Mesendoderm (in vitro differentiated cells): ENCODE measurements around the gene FSTL5.
A peak's percentile ranks its signal among the peaks of the same experiment; 100 is the strongest.

Source experiments
- DNase-seq: peaks from one replicate; pipeline ENCODE4 v3.0.0; 2013
- H2AK5ac ChIP-seq: 2 replicates; pipeline ENCODE4 v1.6.1; 2013; ENCODE audit warnings: low read length, inconsistent platforms
- H2BK120ac ChIP-seq: 2 replicates; pipeline ENCODE4 v1.6.1; 2013; ENCODE audit warnings: low read depth, mild to moderate bottlenecking, low read length, moderate library complexity, mixed read lengths
- H2BK15ac ChIP-seq: replicated peaks from 2 replicates; pipeline ENCODE4 v1.6.1; 2013; ENCODE audit warnings: low read depth, mild to moderate bottlenecking, moderate library complexity
- H2BK5ac ChIP-seq: 2 replicates; pipeline ENCODE4 v1.6.1; 2013; ENCODE audit warnings: low read length, inconsistent platforms
- H3K18ac ChIP-seq: 2 replicates; pipeline ENCODE4 v1.6.1; 2013; ENCODE audit warnings: mild to moderate bottlenecking, low read length, mixed read lengths
- H3K23ac ChIP-seq: one replicate; pipeline ENCODE4 v1.6.1; 2013; ENCODE audit warnings: low read length
- H3K27ac ChIP-seq: 2 replicates; pipeline ENCODE4 v1.5.1; 2013; ENCODE audit warnings: low read depth, mild to moderate bottlenecking, inconsistent platforms, low read length, moderate library complexity
- H3K27me3 ChIP-seq: 2 replicates; pipeline ENCODE4 v1.6.1; 2013; ENCODE audit warnings: low read length, control low read depth, mild to moderate bottlenecking, inconsistent platforms; ENCODE audit not compliant: insufficient read depth, poor library complexity
- H3K36me3 ChIP-seq: 2 replicates; pipeline ENCODE4 v1.6.1; 2013; ENCODE audit warnings: low read length, inconsistent platforms; ENCODE audit not compliant: control insufficient read depth, insufficient read depth
- H3K4ac ChIP-seq: one replicate; pipeline ENCODE4 v1.6.1; 2013; ENCODE audit warnings: low read depth, mild to moderate bottlenecking, low read length, moderate library complexity
- H3K4me1 ChIP-seq: 2 replicates; pipeline ENCODE4 v1.6.1; 2013; ENCODE audit warnings: low read depth, low read length, inconsistent platforms; ENCODE audit not compliant: control insufficient read depth
- H3K4me2 ChIP-seq: 2 replicates; pipeline ENCODE4 v1.6.1; 2013; ENCODE audit warnings: low read length
- H3K4me3 ChIP-seq: 2 replicates; pipeline ENCODE4 v1.5.1; 2013; ENCODE audit warnings: mild to moderate bottlenecking, low read length
- H3K56ac ChIP-seq: one replicate; pipeline ENCODE4 v1.6.1; 2013; ENCODE audit warnings: low read length
- H3K79me1 ChIP-seq: 2 replicates; pipeline ENCODE4 v1.6.1; 2013; ENCODE audit warnings: low read length, inconsistent platforms
- H3K79me2 ChIP-seq: 2 replicates; pipeline ENCODE4 v1.6.1; 2013; ENCODE audit warnings: mild to moderate bottlenecking, low read length; ENCODE audit not compliant: control insufficient read depth, insufficient read depth
- H3K9ac ChIP-seq: 2 replicates; pipeline ENCODE4 v1.6.1; 2013; ENCODE audit warnings: low read length, inconsistent platforms
- H4K5ac ChIP-seq: one replicate; pipeline ENCODE4 v1.6.1; 2013; ENCODE audit warnings: low read length
- H4K8ac ChIP-seq: one replicate; pipeline ENCODE4 v1.6.1; 2013; ENCODE audit warnings: low read depth, mild to moderate bottlenecking, control low read depth, low read length, moderate library complexity
- WGBS: extraction: QIAGEN DNeasy Blood & Tissue Kit; methylation state at CpG from one replicate; pipeline ENCODE4 v1.1.7; 2013; ENCODE audit warnings: low lambda C conversion rate, missing lambda C conversion rate; ENCODE audit not compliant: insufficient coverage; ENCODE audit errors: extremely low coverage; 5-methylcytosine and 5-hydroxymethylcytosine counted together

The FSTL5 gene

DNA sequence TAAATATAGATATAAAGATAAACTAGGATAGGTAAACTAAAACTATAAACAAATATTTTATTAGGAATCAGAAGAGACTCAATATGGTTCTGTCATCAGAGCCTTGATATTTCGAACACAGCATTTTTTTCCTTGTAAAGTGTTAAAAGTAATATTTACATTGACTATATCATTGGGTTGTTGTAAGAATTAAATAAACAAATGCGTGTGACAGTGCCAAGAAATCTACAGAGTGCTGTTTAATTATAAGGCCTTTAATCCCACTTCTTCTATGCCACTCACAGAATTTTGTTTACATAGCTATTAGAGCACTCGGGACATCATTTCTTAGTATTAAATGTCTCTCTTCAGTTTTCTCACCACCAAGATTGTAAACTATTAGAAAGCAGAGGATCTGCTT lies 807.4 kb downstream of the FSTL5 start:
- H4K8ac ChIP-seq: no peak overlapping the region
- H3K4me3 ChIP-seq: no peak overlapping the region
- H3K4me2 ChIP-seq: no peak overlapping the region
- no peaks in the 10 kb centered on the region for H3K79me1 ChIP-seq
- H3K27ac ChIP-seq: no peak overlapping the region
- H3K4me1 ChIP-seq: no peaks in the 10 kb centered on the region
- no peak overlapping the region for H3K9ac ChIP-seq
- no peak overlapping the region for H2BK5ac ChIP-seq
- no peak overlapping the region for H3K18ac ChIP-seq
- no peak for DNase-seq
- H3K79me2 ChIP-seq: no peaks in the 10 kb centered on the region
- H2BK120ac ChIP-seq: no peak overlapping the region
- no peaks in the 10 kb centered on the region for H3K27me3 ChIP-seq
- no peak overlapping the region for H3K56ac ChIP-seq
- H2AK5ac ChIP-seq: no peak overlapping the region
- H4K5ac ChIP-seq: no peak overlapping the region
- no peak overlapping the region for H3K4ac ChIP-seq
- no peak overlapping the region for H2BK15ac ChIP-seq
- no CpG with 5 or more reads among the region's 3 CpGs for WGBS
- no peak overlapping the region for H3K23ac ChIP-seq
- no peaks in the 10 kb centered on the region for H3K36me3 ChIP-seq

DNA sequence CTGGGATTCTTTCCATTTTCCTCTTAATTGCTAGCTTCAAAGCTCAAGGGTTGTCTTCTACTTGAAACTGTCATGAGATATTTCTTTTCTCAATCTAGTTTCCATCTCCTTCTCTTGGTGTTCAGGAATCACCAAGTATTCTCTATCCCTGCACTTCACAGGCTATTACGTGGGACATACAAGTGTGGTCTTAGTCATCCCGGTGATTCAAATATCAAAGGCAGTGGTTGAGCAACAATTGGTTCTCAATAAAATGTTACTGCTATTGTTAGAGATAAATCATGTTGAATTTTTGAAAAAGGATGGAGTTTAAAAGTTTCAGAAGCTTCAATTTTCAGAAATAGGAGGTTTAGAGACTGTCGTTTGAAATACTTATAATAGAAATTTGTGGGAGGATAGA lies 812.9 kb downstream of the FSTL5 start:
- H3K4me3 ChIP-seq: no peak overlapping the region
- no peak overlapping the region for H4K5ac ChIP-seq
- H3K4me2 ChIP-seq: no peak overlapping the region
- H3K4me1 ChIP-seq: no peaks in the 10 kb centered on the region
- H3K27ac ChIP-seq: no peak overlapping the region
- no peak for DNase-seq
- H3K27me3 ChIP-seq: no peaks in the 10 kb centered on the region
- H2BK120ac ChIP-seq: no peak overlapping the region
- no peak overlapping the region for H2BK5ac ChIP-seq
- no peak overlapping the region for H3K4ac ChIP-seq
- no peaks in the 10 kb centered on the region for H3K79me1 ChIP-seq
- no peak overlapping the region for H3K23ac ChIP-seq
- no CpG with 5 or more reads among the region's 3 CpGs for WGBS
- H3K56ac ChIP-seq: no peak overlapping the region
- H3K79me2 ChIP-seq: no peaks in the 10 kb centered on the region
- H3K9ac ChIP-seq: no peak overlapping the region
- no peak overlapping the region for H3K18ac ChIP-seq
- no peak overlapping the region for H4K8ac ChIP-seq
- no peaks in the 10 kb centered on the region for H3K36me3 ChIP-seq
- no peak overlapping the region for H2BK15ac ChIP-seq
- no peak overlapping the region for H2AK5ac ChIP-seq

GRCh38 chr4:161345741-161346140 lies 818.1 kb downstream of the FSTL5 start:
- Histone ChIP-seq H3K79me2 (no peaks in the 10 kb centered on the region), H3K4me3 (no peak overlapping the region), H3K27ac (no peak overlapping the region), H4K5ac (no peak overlapping the region), H3K79me1 (no peaks in the 10 kb centered on the region), H3K9ac (no peak overlapping the region), H3K18ac (no peak overlapping the region), H3K36me3 (no peaks in the 10 kb centered on the region), H3K56ac (no peak overlapping the region), H3K4me2 (no peak overlapping the region), H3K23ac (no peak overlapping the region), H2BK5ac (no peak overlapping the region), H3K27me3 (no peaks in the 10 kb centered on the region), H2BK15ac (no peak overlapping the region), H4K8ac (no peak overlapping the region), H3K4ac (no peak overlapping the region), H3K4me1 (peaks cover 2% of the 10 kb centered on the region), H2BK120ac (no peak overlapping the region), H2AK5ac (no peak overlapping the region)
- WGBS: no CpG with 5 or more reads among the region's 1 CpG
- DNase-seq: no peak

DNA sequence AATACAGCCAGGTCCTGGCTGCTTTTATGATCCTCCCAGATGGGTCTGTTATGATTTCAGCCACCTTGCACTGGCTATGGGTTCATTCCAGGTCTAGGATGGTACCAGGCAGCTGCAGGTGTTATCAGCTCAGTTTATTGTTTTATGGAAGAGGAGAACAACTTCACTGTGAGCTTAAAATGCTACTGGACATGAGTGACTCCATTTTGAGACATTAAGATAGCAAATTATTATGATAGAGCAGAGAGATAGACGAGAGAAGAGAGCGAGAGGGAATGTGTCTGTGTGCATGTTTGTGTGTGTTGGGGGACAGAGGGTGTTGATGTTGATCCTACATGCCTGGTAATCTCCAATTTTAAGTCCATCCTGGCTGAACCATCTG lies 820.2 kb downstream of the FSTL5 start:
- no peak overlapping the region for H3K4me3 ChIP-seq
- H3K27me3 ChIP-seq: no peaks in the 10 kb centered on the region
- peaks cover 2% of the 10 kb centered on the region for H3K4me1 ChIP-seq
- no peak overlapping the region for H2BK15ac ChIP-seq
- no CpG with 5 or more reads among the region's 2 CpGs for WGBS
- no peak overlapping the region for H3K18ac ChIP-seq
- no peak overlapping the region for H3K23ac ChIP-seq
- no peak overlapping the region for H3K9ac ChIP-seq
- no peak overlapping the region for H3K4ac ChIP-seq
- no peak overlapping the region for H3K4me2 ChIP-seq
- H2BK5ac ChIP-seq: no peak overlapping the region
- no peaks in the 10 kb centered on the region for H3K36me3 ChIP-seq
- no peak overlapping the region for H4K5ac ChIP-seq
- DNase-seq: no peak
- H3K79me1 ChIP-seq: no peaks in the 10 kb centered on the region
- no peak overlapping the region for H2BK120ac ChIP-seq
- H3K79me2 ChIP-seq: no peaks in the 10 kb centered on the region
- no peak overlapping the region for H2AK5ac ChIP-seq
- H4K8ac ChIP-seq: no peak overlapping the region
- H3K56ac ChIP-seq: no peak overlapping the region
- H3K27ac ChIP-seq: no peak overlapping the region

DNA sequence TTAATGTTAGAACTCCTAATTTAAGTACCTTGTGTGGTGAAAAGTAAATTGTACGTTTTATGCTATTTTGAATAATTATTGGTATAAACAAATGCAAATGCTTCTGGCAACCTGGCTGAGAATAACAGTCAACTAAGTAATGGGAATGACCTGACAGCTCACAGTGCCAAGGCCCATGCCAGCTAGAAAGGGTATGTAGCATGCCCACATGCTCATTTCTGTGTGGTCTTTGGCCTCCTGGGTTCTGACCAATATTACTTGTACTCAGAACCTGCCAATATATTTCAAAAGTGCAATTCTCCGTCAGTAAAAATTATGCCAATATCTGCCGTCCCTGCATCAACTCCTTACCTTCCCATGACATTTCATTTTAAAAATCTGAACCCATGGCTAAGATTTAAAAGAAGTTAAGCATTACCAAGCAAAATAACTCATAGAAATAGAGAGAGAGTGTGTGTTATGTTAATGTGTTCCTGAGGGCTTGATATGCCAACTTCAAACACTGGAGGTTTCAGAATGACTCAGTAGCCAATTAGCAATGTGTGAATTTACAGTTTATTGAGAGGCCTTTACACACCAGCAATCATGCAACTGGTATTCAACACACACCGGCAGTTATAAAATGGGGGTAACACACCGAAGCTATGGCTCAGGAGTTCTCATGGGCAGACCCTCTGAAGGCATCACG lies 820.8 kb downstream of the FSTL5 start:
- Histone ChIP-seq H3K4me2 (no peak overlapping the region), H3K9ac (no peak overlapping the region), H3K4me1 (peaks cover 2% of the 10 kb centered on the region), H3K36me3 (no peaks in the 10 kb centered on the region), H4K5ac (no peak overlapping the region), H2BK120ac (no peak overlapping the region), H2BK15ac (no peak overlapping the region), H3K4ac (no peak overlapping the region), H3K27me3 (no peaks in the 10 kb centered on the region), H3K18ac (no peak overlapping the region), H3K4me3 (no peak overlapping the region), H3K56ac (no peak overlapping the region), H3K27ac (no peak overlapping the region), H2BK5ac (no peak overlapping the region), H3K79me2 (no peaks in the 10 kb centered on the region), H3K79me1 (no peaks in the 10 kb centered on the region), H2AK5ac (no peak overlapping the region), H4K8ac (no peak overlapping the region), H3K23ac (no peak overlapping the region)
- no CpG with 5 or more reads among the region's 6 CpGs for WGBS
- DNase-seq: peak; percentile 24

DNA sequence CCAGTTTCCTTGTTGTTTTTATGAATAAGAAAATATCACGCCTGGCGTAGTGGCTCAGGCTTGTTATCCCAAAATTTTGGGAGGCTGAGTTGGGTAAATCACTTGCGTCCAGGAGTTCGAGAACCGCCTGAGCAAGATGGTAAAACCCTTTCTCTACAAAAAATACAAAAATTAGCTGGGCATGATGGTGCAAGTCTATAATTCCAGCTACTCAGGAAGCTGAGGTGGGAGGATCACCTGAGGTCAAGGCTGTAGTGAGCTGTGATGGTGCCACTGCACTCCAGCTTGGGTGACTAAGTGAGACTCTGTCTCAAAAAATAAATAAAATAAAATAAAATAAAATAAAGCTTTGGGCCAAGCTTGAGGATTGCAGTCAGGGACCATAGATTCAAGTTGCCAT lies 827.2 kb downstream of the FSTL5 start:
- Histone ChIP-seq H3K4me1 (no peaks in the 10 kb centered on the region), H3K79me1 (no peaks in the 10 kb centered on the region)

More for the DNA sequence above, 827.2 kb downstream of the FSTL5 start:
- Histone ChIP-seq H2BK5ac (no peak overlapping the region), H2AK5ac (no peak overlapping the region), H3K36me3 (no peaks in the 10 kb centered on the region), H3K27ac (no peak overlapping the region), H4K8ac (no peak overlapping the region), H3K27me3 (no peaks in the 10 kb centered on the region), H3K23ac (no peak overlapping the region), H2BK15ac (no peak overlapping the region), H3K56ac (no peak overlapping the region), H4K5ac (no peak overlapping the region), H3K4ac (no peak overlapping the region), H3K9ac (no peak overlapping the region), H3K4me3 (no peak overlapping the region), H3K18ac (no peak overlapping the region), H3K79me2 (no peaks in the 10 kb centered on the region), H2BK120ac (no peak overlapping the region), H3K4me2 (no peak overlapping the region)
- no CpG with 5 or more reads among the region's 5 CpGs for WGBS
- no peak for DNase-seq
